Measurements from ENCODE around the gene DHX35. TPM values are rescaled to one million over a fixed set of nuclear protein-coding genes. Genes with fewer than 3 reads are reported as not detected.

DHX35 gene
- total and polyA plus RNA-seq, 2 of the 13 experiments (the other 11 are each of a cell fraction or from before 2014, with no cell fraction given): 25.8 to 28.7 TPM

- intact Hi-C loops (cut with micrococcal nuclease; ENCODE audit: unreplicated experiment) (no loop called here), in situ Hi-C loops (cut with HindIII; ENCODE audit: extremely low pct_ligation_motif_present, low pct_unique_long_range_greater_than_20kb) (no loop called here)
- ChIA-PET POLR2A (interaction anchor here (1.3 kb wide), 1 partner anchor 24 kb away, joined by 4 read pairs; the partner anchor contains the start of gene DHX35), CTCF (ENCODE audit: low intra/inter-chr PET ratio, low total read pairs) (no interaction called here)
- Histone ChIP-seq H4K20me1 (ENCODE audit: insufficient read depth, low read length) (peaks cover 8% of the 10 kb centered on the region; the same call in 1 of the 2 replicates), H3K27me3 (ENCODE audit: control insufficient read depth in 1 of 2, insufficient read depth in 2 of 2, low read length in 2 of 2) (no peaks in the 10 kb centered on the region), H3K27ac (ENCODE audit: extremely low read length, insufficient read depth, low read length) (no peak overlapping the region), H3K9me3 (ENCODE audit: low read length) (no peaks in the 10 kb centered on the region), H3K4me1 (ENCODE audit: insufficient read depth, low read length) (peaks cover 88% of the 10 kb centered on the region), H2AFZ (ENCODE audit: low read length) (no peak overlapping the region), H3K4me2 (ENCODE audit: low read depth, low read length) (no peak overlapping the region), H3K79me2 (ENCODE audit: insufficient read depth, low read length) (peaks cover 88% of the 10 kb centered on the region), H3K36me3 (replicated peaks in 1 of 2; ENCODE audit: control insufficient read depth in 1 of 2, insufficient read depth in 2 of 2, low read length in 2 of 2) (peaks cover 41 to 73% of the 10 kb centered on the region in 2 experiments), H3K9ac (ENCODE audit: insufficient read depth, low read depth, low read length) (no peak overlapping the region), H3K4me3 (replicated peaks in 1 of 3; ENCODE audit: insufficient read depth in 1 of 3, low read depth in 2 of 3, low read length in 3 of 3) (no peak overlapping the region)
- 97% methylated on average over 7 of the region's 7 CpGs for WGBS (ENCODE audit: low lambda C conversion rate)
- DNase-seq (ENCODE audit: low spot score) (no peak), ATAC-seq (no peak), FAIRE-seq (no peak)
- TF ChIP-seq CEBPB (IDR thresholded peaks at IDR 0.05; ENCODE audit: borderline replicate concordance, low read depth, low read length) (peak; percentile 55; the same call in 1 of the 2 replicates), TFE3 (CRISPR knock-in tag; IDR thresholded peaks at IDR 0.05) (no peak), BORCS8-MEF2B (CRISPR knock-in tag; IDR thresholded peaks at IDR 0.05) (peak; percentile 31; the same call in 1 of the 2 replicates), PHF21A (CRISPR knock-in tag; IDR thresholded peaks at IDR 0.05) (no peak), THYN1 (CRISPR knock-in tag; IDR thresholded peaks at IDR 0.05; ENCODE audit: borderline replicate concordance, low read depth) (0 out of 2 replicates have a peak, but pooled peaks have one; percentile 42), POLR2A (IDR thresholded peaks at IDR 0.05; ENCODE audit: insufficient read depth in 1 of 2, low read depth in 2 of 2, low read length in 2 of 2) (0 out of 4 replicates have a peak, but pooled peaks of 1 of the 2 experiments have one; percentile 22), BRF2 (CRISPR knock-in tag; IDR thresholded peaks at IDR 0.05) (0 out of 2 replicates have a peak, but pooled peaks have one; percentile 28)
- TF ChIP-seq, protein P1, sequence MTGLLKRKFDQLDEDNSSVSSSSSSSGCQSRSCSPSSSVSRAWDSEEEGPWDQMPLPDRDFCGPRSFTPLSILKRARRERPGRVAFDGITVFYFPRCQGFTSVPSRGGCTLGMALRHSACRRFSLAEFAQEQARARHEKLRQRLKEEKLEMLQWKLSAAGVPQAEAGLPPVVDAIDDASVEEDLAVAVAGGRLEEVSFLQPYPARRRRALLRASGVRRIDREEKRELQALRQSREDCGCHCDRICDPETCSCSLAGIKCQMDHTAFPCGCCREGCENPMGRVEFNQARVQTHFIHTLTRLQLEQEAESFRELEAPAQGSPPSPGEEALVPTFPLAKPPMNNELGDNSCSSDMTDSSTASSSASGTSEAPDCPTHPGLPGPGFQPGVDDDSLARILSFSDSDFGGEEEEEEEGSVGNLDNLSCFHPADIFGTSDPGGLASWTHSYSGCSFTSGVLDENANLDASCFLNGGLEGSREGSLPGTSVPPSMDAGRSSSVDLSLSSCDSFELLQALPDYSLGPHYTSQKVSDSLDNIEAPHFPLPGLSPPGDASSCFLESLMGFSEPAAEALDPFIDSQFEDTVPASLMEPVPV (CRISPR knock-in tag; IDR thresholded peaks at IDR 0.05): 0 out of 2 replicates have a peak, but pooled peaks have one; percentile 19
- no TSS peak for BruUV-seq (replicated peaks)
Measured at GRCh38 chr20:38937978-38938473, 24.1 kb upstream of the DHX35 start.

All from HepG2 (cell line).